ENCODE measurements around the gene SCFD2.
"Not testable (repeated sequence)": the region's sequence is repeated elsewhere in the genome, so short reads cannot be mapped to it uniquely, and the experiment has no call there.

Gene SCFD2

DNA sequence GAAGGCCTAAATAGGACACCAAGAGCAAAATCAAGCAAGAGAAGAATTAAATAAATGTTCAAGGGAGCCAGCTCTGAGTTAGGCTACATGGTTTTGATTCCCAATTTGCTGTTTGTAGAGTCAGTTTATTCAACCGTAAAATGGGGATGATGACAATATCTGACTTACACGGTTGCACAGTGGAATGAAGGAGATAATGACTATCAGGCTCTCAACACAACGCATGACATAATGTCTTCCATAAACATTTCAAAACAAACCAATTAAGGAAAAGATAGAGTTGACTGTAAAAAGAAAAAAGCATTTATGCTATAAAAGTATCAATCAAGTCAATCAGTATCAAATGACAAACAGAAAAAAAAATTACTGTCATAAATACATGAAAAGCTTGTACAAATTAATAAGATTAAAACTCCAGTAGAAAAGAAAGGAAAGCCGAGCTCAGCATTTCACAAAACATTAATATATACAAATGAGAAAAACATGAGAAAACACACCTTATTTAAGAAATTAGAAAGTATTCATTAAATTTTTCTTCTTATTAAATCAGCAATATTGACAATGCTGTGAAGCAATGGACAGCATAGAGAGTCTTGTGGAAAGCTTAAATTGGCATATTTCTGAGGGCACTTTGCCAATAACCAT is 179.0 kb downstream of the SCFD2 start:
- no peak for DNase-seq (ENCODE audit: low read depth)

DNA sequence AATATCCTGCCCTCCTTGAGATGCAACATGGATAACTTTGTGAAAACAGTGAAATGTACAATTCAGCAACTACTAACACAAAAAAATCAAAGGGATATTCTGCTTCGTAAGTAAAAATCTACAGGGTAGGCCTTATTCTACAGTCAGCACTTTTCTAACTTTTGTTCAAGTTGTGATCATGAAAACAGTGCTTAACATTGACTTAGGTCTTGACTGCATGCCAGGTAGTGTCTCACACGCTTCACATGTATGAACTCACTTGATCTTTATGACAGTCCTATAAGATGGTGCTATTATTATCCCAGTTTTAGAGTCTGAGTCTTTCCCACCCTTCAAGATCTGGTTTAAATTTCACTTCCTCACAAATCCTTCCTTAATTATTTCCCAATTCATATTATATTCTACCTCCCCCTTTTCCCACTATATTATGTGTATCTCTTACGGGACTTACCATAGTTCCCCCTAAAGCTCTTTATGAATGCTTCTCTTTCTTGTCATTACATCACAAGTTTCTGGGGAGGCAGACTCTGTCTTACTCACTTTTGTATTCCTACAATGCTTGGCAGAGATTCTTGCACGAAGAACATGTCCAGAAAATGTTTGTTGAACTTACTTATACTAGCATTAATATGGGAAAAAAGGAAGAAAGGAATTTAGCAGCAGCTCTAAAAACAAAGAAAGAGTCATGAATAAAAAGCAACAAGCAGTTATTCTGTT is 179.8 kb downstream of the SCFD2 start:
- DNase-seq (ENCODE audit: low read depth), result no peak

DNA sequence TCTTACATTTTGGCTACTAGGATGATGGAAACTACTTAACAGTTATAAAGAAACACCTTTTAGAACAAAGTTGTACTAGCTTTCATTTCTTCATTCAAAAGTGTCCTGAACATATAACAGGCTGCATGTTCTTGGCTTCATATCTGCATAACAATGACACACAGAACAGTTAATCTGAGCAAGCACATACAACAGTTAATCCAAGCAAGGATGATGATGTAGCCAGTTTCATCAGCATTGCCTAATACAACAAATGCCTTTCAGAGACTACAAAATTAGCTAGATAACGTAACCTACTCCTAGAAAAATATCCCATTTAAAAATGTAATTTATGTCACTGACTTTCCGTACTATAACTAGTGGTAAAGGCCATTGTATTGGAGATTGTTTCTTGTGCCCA is 182.1 kb downstream of the SCFD2 start:
- DNase-seq (ENCODE audit: low read depth), result no peak

DNA sequence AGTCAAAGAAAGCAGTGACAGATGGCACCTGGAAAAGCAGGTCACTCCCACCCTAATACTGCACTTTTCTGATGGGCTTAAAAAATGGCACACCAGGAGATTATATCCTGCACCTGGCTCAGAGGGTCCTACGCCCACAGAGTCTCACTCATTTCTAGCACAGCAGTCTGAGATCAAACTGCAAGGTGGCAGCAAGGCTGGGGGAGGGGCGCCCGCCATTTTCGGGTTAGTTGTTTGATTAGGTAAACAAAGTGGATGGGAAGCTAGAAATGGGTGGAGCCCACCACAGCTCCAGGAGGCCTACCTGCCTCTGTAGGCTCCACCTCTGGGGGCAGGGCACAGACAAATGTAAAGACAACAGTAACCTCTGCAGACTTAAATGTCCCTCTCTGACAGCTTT is 188.1 kb downstream of the SCFD2 start:
- not testable (repeated sequence) for DNase-seq (ENCODE audit: low read depth)

DNA sequence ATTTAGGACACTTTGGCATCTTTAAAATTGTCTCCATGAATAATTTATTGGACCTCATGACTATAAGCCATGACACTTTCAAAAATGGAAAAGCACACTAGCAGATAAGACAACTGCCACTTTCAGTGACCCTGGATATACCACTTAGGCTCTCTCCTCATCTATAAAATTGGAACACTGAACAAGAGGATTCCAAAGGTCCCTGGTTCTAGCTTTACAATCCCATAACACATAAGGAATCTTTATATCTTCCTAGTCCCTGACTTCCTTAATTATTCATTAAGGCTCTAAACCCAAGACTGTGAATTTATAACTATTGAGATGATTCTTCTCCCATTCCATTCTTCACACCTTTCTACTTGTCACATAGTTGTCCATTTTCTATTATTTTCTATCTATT is 190.2 kb downstream of the SCFD2 start:
- no peak for DNase-seq (ENCODE audit: low read depth)

DNA sequence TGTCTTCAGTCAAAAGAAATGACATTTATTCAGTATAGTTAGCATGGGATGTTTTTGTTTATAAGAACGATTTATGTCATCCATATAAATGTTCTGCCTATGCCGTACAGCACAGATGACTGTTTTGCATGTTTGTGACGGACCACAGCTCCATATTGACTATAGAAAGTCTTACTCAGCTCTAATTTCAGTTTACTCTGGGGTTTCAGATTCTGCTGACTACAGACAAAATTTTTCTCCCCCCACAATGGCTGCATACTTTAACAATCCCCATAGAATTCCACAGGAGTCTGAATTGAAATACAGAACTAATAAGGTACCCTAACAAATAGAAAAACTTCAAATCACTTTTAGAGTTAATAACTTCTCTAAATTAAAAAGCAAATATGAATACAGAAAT is 191.0 kb downstream of the SCFD2 start:
- DNase-seq (ENCODE audit: low read depth), result no peak

DNA sequence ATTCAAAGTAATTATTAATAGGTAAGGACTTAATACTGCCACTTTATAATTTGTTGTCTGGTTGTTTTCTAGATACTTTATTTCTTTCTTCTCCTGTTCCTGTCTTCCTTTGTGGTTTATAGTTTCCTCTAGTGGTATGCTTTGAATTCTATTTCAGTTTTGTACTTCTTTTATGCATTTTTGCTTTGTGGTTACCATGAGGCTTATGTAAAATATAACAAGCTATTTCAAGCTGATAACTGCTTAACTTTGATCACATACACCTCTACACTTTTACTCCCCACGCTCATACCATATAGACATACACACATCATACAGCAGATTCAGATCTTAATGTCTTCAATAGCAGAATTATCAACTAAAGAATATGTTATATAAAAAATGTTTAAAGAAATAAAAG is 192.3 kb downstream of the SCFD2 start:
- no peak for DNase-seq (ENCODE audit: low read depth)

DNA sequence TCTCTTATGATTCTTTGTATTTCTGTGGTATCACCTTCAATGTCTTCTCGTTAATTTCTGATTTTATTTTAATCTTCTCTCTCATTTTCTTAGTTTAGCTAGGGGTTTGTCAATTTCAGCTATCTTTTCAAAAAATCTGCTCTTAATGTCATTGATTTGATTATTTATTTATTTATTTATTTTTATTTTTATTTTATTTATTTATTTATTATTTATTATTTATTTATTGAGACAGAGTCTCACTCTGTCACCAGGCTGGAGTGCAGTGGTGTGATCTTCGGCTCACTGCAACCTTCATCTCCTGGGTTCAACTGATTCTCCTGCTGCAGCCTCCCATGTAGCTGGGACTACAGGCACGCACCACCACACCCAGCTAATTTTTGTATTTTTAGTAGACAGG is 194.1 kb downstream of the SCFD2 start:
- DNase-seq (ENCODE audit: low read depth), result no peak

DNA sequence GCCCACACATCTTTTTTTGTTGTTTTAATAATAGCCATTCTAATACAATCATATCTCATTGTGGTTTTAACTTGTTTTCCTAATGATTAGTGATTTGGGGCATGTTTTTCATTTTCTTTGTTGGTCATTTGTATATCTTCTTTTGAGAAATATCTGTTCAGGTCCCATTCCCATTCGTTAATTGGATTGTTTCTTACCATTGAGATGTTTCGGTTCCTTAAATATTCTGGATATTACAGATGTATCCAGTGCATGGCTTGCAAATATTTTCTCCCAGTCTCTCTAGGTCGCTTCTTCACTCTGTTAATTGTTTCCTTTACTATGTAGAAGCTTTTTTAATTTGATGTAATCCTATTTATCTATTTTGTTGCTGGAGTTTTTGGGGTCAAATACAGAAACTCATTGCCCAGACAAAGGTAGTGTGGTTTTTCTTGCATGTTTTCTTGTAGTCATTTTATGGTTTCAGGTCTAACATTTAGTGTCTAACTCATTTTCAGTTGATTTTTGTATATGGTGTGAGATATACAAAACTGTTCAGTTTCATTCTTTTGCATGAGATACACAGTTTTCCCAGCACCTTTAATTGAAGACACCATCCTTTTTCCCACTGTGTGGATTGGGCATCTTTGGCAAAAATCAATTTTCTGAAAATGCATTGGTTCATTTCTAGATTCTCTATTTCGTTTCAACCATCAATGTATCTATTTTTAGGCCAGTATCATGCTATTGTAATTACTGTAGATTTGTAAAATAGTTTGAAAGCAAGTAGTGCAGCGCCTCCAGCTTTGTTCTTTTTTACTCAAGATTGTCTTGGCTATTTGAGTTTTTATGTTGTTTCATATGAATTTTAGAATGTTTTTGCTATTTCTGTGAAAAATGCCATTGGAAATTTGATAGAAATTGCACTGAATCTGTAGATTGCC is 195.9 kb downstream of the SCFD2 start:
- DNase-seq (ENCODE audit: low read depth), result no peak

DNA sequence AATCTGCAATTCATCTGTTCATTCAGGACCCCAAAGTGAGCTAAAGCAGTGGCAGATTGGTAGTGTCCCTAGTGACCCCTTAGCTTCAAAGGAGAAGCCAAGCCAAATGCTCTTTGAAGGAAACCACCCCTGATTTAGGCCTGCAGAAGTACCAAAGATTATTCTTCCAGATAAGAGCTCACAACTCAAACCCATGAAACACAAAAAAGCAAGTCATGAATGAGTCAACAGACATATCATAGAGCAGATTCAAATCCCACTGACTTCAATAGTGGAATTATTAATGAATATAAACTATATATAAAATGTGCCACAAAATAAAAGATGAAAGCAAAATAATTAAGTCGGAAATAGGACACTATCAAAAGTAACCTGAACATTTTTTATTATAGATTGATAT is 197.6 kb downstream of the SCFD2 start:
- no peak for DNase-seq (ENCODE audit: low read depth)

DNA sequence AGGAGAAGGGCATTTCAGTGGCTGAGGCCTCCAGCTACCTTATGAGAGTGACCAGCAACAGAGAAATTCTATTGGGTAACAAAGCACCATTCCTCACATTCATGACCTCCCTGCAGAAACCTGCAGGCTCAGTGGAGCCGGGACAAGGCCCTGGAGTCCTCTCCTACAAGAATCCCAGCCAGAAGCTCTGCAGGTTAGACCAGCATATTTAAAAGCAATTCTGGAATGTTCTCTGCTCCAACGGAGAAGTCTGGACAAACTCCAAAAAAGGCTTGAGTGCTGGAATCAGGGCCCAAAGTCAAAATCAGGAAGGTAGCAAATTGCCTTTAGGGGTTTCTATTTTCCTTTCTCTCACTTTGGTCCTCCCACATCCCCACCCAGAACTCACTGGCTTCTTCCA is 202.9 kb downstream of the SCFD2 start:
- DNase-seq (ENCODE audit: low read depth), result no peak

DNA sequence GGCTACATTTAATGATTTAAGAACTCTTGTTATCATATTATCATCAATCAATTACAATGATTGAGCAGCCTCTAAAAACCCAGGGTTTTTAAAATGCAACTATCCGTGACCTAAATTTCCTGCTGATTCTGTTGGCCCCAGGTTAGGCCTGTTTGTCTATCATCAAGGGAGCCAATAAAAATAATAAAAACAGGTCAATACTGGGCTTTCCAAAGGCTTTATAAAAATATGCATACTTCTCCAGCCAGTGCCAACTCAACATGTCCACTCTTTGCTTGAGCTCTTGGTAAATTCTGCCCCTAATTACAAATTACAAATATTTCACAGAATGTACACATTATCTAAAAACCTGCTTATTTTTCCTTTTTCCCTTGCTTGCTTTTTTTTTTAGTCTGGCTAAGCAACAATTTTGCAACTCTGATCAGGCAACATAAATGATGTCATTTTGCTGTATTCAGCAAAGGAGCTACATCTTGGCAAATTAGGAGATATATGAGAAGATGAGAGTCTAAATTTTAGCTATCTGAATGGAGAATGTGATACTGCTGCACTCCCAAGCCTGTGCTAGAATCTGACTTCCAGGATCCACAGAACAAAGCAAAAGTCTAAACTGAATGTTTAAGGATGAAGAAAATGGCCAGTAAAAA is 204.0 kb downstream of the SCFD2 start:
- DNase-seq (ENCODE audit: low read depth), result no peak

DNA sequence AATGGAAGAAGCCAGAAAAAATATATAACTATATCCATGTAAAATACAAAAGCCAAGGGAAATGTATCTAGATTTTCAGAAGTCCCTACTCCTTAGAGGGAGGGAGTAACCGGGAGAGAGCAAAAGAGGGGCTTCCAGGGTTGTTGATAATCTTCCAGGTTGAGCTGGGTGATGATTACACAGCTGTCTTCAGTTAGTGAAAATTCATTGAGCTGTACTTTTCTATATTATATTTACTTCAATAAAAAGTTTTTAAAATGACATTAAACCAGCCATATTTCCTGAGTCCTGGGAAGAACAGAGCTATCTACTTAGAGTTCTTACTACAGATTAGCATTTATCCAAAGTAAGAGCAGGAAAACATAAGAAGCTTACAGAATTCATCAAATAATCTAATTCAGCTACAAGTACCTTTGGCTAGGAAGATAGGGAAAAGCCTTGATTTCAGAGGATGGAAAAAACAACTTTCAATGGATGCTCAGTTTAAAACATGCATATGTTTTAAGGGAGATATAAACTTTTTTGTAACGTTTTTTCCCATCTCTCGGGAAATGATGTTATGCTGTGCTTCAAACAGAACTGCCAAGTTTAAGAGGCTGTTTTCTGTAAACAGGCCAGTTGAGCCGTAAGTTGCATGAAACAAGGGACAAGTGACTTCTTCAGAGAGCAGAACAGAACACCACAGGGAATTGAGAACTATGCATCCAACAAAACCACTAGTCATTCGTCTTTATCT is 204.6 kb downstream of the SCFD2 start:
- no peak for DNase-seq (ENCODE audit: low read depth)

DNA sequence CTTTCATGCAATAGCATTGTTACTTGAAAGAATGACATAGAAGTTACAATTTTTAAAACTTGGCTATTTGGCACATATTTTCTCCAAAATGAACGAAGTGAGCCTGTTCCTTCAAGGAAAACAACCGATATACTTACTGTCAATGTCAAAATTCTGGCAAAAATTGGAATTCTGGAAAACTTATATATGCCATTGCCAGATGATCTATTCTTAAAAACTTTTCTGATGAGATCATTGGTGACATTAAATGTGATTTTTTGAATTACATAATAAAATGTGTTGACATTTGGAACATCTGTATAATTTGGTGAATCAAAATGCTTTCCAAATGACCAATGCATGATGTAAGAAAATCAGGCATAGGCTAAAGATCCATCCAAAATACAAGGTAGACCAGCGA is 209.0 kb downstream of the SCFD2 start:
- no peak for DNase-seq (ENCODE audit: low read depth)

DNA sequence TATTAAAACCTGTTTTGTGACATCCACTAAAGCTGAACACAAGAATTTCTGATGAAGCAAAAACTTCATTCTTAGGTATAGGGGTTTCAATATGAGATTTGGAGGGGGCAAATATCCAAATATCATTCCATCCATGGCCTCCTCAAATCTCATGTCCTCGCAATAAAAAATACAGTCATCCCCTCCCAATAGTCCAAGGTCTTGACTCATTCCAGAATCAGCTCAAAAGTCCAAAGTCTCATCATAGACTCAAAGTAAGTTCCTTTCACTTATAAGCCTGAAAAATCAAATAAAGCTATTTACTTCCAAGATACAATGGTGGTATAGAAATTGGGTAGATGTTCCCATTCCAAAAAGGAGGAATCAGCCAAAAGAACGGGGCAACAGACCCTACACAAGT is 213.4 kb downstream of the SCFD2 start:
- no peak for DNase-seq (ENCODE audit: low read depth)

DNA sequence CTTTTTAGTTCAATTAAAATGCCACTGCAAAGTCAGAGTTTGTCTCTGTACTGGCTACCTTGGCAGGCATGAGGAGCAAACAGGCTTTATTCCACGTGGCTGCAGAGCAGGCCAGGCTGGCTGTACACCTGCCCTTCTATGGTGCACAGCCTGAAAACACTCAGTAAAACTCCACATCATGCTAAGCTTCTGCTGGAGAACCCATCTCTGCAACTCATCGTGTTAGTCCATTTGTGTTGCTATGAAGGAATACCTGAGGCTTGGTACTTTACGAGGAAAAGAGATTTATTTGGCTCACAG is 214.4 kb downstream of the SCFD2 start:
- no peak for DNase-seq (ENCODE audit: low read depth)

DNA sequence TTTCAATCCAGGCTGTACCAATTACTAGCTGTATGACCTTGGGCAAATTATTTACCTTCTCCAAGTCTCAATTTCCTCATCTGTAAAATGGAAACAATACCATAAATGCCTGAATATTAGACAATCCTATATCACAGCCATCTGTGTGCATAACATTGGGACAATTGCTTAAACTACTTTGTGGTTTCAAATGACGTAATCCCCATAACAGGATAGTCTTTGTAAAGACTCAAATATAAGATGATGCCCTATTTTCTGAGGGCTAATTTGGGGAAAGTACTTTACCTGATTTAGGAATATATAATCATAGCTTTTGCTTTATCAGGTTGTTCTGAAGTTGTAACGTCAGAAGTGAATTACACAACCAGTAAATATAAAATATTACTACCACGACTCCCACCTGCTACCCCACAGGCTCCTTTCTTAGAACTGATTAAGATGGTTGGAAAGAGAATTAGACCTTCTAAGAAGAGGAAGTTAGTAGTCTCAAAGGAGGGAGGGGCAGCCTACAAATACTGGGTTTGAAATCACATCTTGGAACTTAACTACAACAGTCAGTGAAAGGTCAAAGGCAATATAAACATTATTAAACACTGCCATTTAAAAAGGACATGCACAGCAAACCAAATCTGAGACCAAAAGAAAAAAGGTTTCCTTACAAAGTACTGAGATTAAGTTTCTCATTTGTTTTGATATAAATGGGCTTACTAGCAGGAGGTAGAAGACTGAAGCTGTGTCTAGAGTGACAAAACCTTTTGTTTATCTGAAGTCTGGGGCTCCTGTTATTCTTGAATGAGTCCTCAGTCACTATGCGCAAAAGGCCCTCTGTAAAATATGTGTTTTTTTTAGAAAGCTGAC is 215.0 kb downstream of the SCFD2 start:
- no peak for DNase-seq (ENCODE audit: low read depth)

DNA sequence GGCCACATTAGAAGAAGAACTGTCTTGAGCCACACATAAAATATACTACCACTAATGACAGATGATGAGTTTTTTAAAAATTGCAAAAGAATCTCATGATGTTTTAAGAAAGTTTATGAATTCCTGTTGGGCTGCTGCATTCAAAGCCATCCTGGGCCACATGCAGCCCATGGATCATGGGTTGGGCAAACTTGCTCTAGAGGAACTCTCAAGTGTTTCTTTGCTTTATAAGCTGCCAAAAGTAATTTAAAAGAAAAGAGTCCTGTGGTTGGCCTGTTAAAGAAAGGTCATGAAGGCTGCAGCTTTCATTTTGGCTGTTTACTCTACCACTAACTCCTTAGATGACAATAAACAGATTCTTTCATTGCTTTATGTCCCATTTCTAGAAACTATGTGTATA is 218.2 kb downstream of the SCFD2 start:
- DNase-seq (ENCODE audit: low read depth), result no peak

DNA sequence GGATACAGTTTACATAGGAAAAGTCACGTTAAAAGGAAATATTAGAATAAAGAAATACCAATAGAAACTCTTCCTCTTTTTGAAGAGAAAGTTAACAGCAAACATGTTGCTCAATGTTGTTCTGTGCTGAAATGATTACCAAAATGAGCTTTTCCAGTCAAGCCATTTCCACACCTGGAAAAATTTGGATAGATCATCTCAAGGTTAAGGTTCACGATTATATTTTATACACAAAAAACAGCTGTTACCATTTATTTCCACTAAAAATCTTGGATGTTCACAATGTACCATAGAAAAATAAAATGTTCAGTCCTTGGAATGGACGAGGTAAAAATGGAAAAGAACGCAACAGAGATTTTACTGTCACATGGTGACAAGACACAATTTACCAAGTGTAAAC is 218.7 kb downstream of the SCFD2 start:
- no peak for DNase-seq (ENCODE audit: low read depth)

DNA sequence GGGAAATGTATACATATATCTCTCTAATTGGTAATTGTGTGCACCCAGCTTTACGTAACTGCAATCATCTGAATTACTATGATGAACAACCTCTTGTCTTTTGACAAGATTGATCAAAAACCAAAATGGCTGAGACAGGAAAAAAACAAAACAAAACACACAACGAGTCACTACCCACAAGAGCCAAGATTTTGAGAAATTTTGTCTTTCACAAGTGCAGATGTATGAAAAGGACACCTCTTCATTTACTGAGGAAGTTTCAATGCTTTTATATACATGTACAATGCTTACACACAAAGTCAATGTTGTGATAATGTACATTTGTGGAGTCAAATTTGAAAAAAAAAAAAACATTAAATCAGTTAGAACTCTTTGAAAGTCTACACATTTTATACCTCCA is 224.6 kb downstream of the SCFD2 start:
- no peak for DNase-seq (ENCODE audit: low read depth)

DNA sequence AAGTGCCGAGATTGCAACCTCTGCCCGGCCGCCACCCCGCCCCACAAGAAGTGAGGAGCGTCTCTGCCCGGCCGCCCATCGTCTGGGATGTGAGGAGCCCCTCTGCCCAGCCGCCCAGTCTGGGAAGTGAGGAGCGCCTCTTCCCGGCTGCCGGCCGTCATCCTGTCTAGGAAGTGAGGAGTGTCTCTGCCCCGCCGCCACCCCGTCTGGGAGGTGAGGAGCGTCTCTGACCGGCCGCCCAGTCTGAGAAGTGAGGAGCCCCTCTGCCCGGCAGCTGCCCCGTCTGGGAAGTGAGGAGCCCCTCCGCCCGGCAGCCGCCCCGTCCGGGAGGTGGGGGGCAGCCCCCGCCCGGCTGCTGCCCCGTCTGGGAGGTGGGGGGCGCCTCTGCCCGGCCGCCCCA is 226.6 kb downstream of the SCFD2 start:
- DNase-seq (ENCODE audit: low read depth), result not testable (repeated sequence)
